Kasumi-1 (cell line): ENCODE measurements around the gene PZP.

Source experiments
- DNase-seq, 2 experiments: peaks; one replicate each; lab custom pipeline; 2025; lab: John Stamatoyannopoulos, UW

PZP gene

GRCh38 chr12:9104087-9104486 lies 104.1 kb downstream of the PZP start:
- DNase-seq: no peak

- DNase-seq: no peak
Measured at GRCh38 chr12:9103050-9103849, 104.9 kb downstream of the PZP start.

GRCh38 chr12:9101018-9101687 lies 107.0 kb downstream of the PZP start:
- no peak for DNase-seq

DNA sequence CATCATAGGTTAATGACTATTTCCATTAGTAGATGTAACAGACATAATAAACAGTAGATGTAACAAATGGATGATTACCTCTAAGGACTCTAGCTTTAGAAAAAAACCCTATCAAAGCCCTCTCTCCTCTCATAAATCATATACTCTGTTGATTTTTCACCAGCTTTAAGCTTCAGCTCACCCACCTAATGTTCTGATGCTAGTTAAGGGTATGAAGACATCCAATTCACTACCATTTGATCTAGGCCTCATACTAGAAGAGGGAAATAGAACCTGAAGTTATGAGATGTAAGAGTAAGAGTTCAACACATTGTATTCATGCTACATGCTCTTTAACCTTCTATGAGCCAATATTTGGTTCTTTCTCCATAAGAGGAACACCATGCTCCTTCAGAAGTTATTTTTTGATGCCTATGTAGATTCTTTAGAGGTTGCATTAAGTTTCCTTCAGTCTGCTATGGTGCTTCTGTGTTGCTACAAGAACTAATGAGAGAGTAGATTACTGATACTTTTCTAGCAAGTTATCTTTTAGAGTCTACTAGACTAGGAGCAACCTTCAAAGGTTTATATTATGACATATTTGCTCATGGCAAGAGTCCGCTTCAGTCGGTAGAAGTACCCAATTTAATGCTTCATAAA lies 108.5 kb downstream of the PZP start:
- DNase-seq: no peak
